ENCODE data around the gene GULP1. TPM values are rescaled to one million over a fixed set of nuclear protein-coding genes. Genes with fewer than 3 reads are reported as not detected.

Gene GULP1
- total RNA-seq, 1 experiment from 2014 or later: 76.0 TPM

GRCh38 chr2:188628989-188629752, 337.5 kb downstream of the GULP1 start:
- Histone ChIP-seq H2AFZ (ENCODE audit: low read depth, low read length, poor library complexity, severe bottlenecking) (no peak overlapping the region), H3K4me1 (ENCODE audit: control insufficient read depth in 1 of 2, insufficient read depth in 2 of 2, low read length in 2 of 2) (peaks cover 0 to 5% of the 10 kb centered on the region in 2 experiments; a peak in 1 of 4 replicates), H4K20me1 (ENCODE audit: insufficient read depth) (no peaks in the 10 kb centered on the region), H3K9me2 (ENCODE audit: insufficient read depth) (no peaks in the 10 kb centered on the region), H3K4me2 (ENCODE audit: low read length) (no peak overlapping the region), H3K36me3 (ENCODE audit: control insufficient read depth in 1 of 2, insufficient read depth in 2 of 2, low read length in 2 of 2) (no peaks in the 10 kb centered on the region), H3K27me3 (ENCODE audit: insufficient read depth, low read length) (no peaks in the 10 kb centered on the region), H3K9me3 (ENCODE audit: control insufficient read depth in 1 of 2, insufficient read depth in 1 of 2, low read depth in 1 of 2, low read length in 2 of 2) (no peaks in the 10 kb centered on the region), H3K27ac (ENCODE audit: low read depth, low read length) (no peak overlapping the region), H3K4me3 (replicated peaks in 1 of 2; ENCODE audit: low read depth in 1 of 2, low read length in 2 of 2) (no peak overlapping the region), H3K79me2 (ENCODE audit: insufficient read depth, low read length) (no peaks in the 10 kb centered on the region), H3K9ac (ENCODE audit: low read length) (no peak overlapping the region)
- CTCF ChIA-PET: no interaction called here
- intact Hi-C loops (cut with micrococcal nuclease): no loop called here
- POLR2A ChIA-PET: no interaction called here
- TF ChIP-seq SRF (IDR thresholded peaks at IDR 0.05; ENCODE audit: low read depth): no peak
- TF ChIP-seq CBX3 (IDR thresholded peaks at IDR 0.05; ENCODE audit: low read depth): no peak
- peak; percentile 28; the same call in 1 of the 2 replicates for TF ChIP-seq FOSL1 (IDR thresholded peaks at IDR 0.05; ENCODE audit: low read depth)
- no peak for TF ChIP-seq ZBTB33 (IDR thresholded peaks at IDR 0.05; ENCODE audit: extremely low read depth, insufficient replicate concordance, low read length)
- TF ChIP-seq ELF1 (IDR thresholded peaks at IDR 0.05; ENCODE audit: borderline replicate concordance, low read depth): no peak
- TF ChIP-seq ZFX (IDR thresholded peaks at IDR 0.05): no peak
- RAD21 ChIA-PET (ENCODE audit: low non-redundant PET in 1 of 2, low total read pairs in 2 of 2, uncharacterized antibody in 2 of 2, unreplicated experiment in 2 of 2): no interaction called here
- DNase-seq (ENCODE audit: low read depth, low spot score) (peak; percentile 7), ATAC-seq (no peak)
- no TSS peak for BruUV-seq (replicated peaks)
